Erythroblast (primary cell): ENCODE results near the gene RBP3.
"Not testable (repeated sequence)": the region's sequence is repeated elsewhere in the genome, so short reads cannot be mapped to it uniquely, and the experiment has no call there.

Source experiments
- DNase-seq, 2 experiments: peaks; one replicate each; lab custom pipeline; 2025; lab: John Stamatoyannopoulos, UW
- GATA1 ChIP-seq: IDR thresholded peaks from 2 replicates; pipeline ENCODE4 v1.6.1; 2011; ENCODE audit warnings: low read depth, mild to moderate bottlenecking, control low read depth, low read length, moderate library complexity
- POLR2A ChIP-seq: IDR thresholded peaks from 2 replicates; pipeline ENCODE4 v1.6.1; 2011; ENCODE audit warnings: mild to moderate bottlenecking, low read length

RBP3 gene

GRCh38 chr10:47383261-47384147, 35.3 kb downstream of the RBP3 start:
- no peak for DNase-seq
- no peak for TF ChIP-seq GATA1
- no peak for TF ChIP-seq POLR2A

- TF ChIP-seq GATA1 (no peak), POLR2A (no peak)
- DNase-seq: peak; percentile 83 to 88
These were observed 36.2 kb downstream of the RBP3 start, which contains the start of gene ZNF488 for GRCh38 chr10:47384148-47384921. Gene ZNF488, minus strand, starts transcription at chr10:47384293. Its CDS starts 15,464 bp downstream, at chr10:47368829.

- DNase-seq: not testable (repeated sequence)
These were observed 37.9 kb downstream of the RBP3 start for GRCh38 chr10:47386104-47386503.

- no peak for DNase-seq
- TF ChIP-seq POLR2A (no peak), GATA1 (no peak)
These were observed 40.7 kb downstream of the RBP3 start for GRCh38 chr10:47388879-47389278.

GRCh38 chr10:47389619-47390018, 41.5 kb downstream of the RBP3 start:
- DNase-seq: no peak
- TF ChIP-seq POLR2A (no peak), GATA1 (no peak)

- TF ChIP-seq GATA1: no peak
- no peak for TF ChIP-seq POLR2A
- no peak for DNase-seq
These were observed 48.2 kb downstream of the RBP3 start for GRCh38 chr10:47396311-47396717.

- TF ChIP-seq POLR2A: no peak
- no peak for TF ChIP-seq GATA1
- no peak for DNase-seq
These were observed 49.1 kb downstream of the RBP3 start for GRCh38 chr10:47397256-47397655.

- DNase-seq: no peak
- TF ChIP-seq POLR2A: no peak
These were observed 52.1 kb downstream of the RBP3 start for GRCh38 chr10:47400251-47400650.

GRCh38 chr10:47400786-47401185, 52.6 kb downstream of the RBP3 start:
- no peak for TF ChIP-seq POLR2A
- DNase-seq: no peak

GRCh38 chr10:47401210-47401609, 53.0 kb downstream of the RBP3 start:
- no peak for TF ChIP-seq GATA1
- TF ChIP-seq POLR2A: no peak
- DNase-seq: no peak

- DNase-seq: no peak
- TF ChIP-seq POLR2A (no peak), GATA1 (no peak)
These were observed 53.9 kb downstream of the RBP3 start for GRCh38 chr10:47401874-47402640.

GRCh38 chr10:47402641-47403301, 54.6 kb downstream of the RBP3 start:
- no peak for DNase-seq
- TF ChIP-seq GATA1 (no peak), POLR2A (no peak)

- no peak for TF ChIP-seq POLR2A
- TF ChIP-seq GATA1: no peak
- peak; percentile 15 to 18 for DNase-seq
These were observed 55.5 kb downstream of the RBP3 start for GRCh38 chr10:47403446-47404318.
